ENCODE data around the gene TGFBR3. TPM values are rescaled to one million over a fixed set of nuclear protein-coding genes. Genes with fewer than 3 reads are reported as not detected.

The TGFBR3 gene
- total and polyA plus RNA-seq, 9 of the 15 experiments (the other 6 are each of a cell fraction or from before 2014, with no cell fraction given), result 3.6 to 32.4 (median 15.6) TPM

GRCh38 chr1:91699339-91699974 is 186.5 kb downstream of the TGFBR3 start:
- no peak for FAIRE-seq
- TF ChIP-seq RREB1 (CRISPR knock-in tag; IDR thresholded peaks at IDR 0.05) (no peak), SAP30 (IDR thresholded peaks at IDR 0.05; ENCODE audit: borderline replicate concordance, insufficient read depth, low read depth, low read length, poor library complexity, severe bottlenecking) (no peak), EWSR1 (IDR thresholded peaks at IDR 0.05; ENCODE audit: borderline replicate concordance, low read depth, partially characterized antibody) (no peak), ETS1 (conservative IDR thresholded peaks at IDR 0.05; ENCODE audit: control insufficient read depth, low read depth, low read length) (no peak), MYBL2 (IDR thresholded peaks at IDR 0.05; ENCODE audit: low read depth) (no peak), MYBL2 (CRISPR knock-in tag; IDR thresholded peaks at IDR 0.05; ENCODE audit: borderline replicate concordance) (no peak), BRF1 (IDR thresholded peaks at IDR 0.05; ENCODE audit: borderline replicate concordance, extremely low read depth, insufficient read length) (no peak), ELK1 (CRISPR knock-in tag; IDR thresholded peaks at IDR 0.05) (no peak), ZNF3 (CRISPR knock-in tag; IDR thresholded peaks at IDR 0.05) (no peak)
- Histone ChIP-seq H4K20me1 (replicated peaks; ENCODE audit: control insufficient read depth, insufficient read depth, low read length) (no peaks in the 10 kb centered on the region), H3K9me3 (replicated peaks; ENCODE audit: control insufficient read depth, insufficient read depth, low read depth, low read length) (no peaks in the 10 kb centered on the region), H3K4me1 (replicated peaks in 1 of 2; ENCODE audit: control insufficient read depth in 2 of 2, insufficient read depth in 2 of 2, low read length in 2 of 2) (peaks cover 5 to 8% of the 10 kb centered on the region in 2 experiments; a peak in 4 of 5 replicates), H3K4me3 (no peak overlapping the region), H3K4me2 (ENCODE audit: insufficient read depth, low read length) (no peak overlapping the region), H3K9me1 (ENCODE audit: control insufficient read depth, insufficient read depth, low read length) (no peaks in the 10 kb centered on the region), H3K36me3 (ENCODE audit: control insufficient read depth, insufficient read depth, low read length) (peaks cover 26% of the 10 kb centered on the region; the same call in 2 of the 3 replicates), H3K9ac (ENCODE audit: insufficient read depth in 1 of 2, low read depth in 2 of 2, low read length in 2 of 2) (no peak overlapping the region), H2AFZ (ENCODE audit: low read depth, low read length) (no peak overlapping the region), H3K27me3 (ENCODE audit: control insufficient read depth in 2 of 2, insufficient read depth in 2 of 2, low read length in 2 of 2) (no peaks in the 10 kb centered on the region), H3K27ac (ENCODE audit: extremely low read depth, low read depth, low read length) (no peak overlapping the region), H3K79me2 (ENCODE audit: control insufficient read depth, insufficient read depth, low read length) (no peaks in the 10 kb centered on the region)
- ChIA-PET CTCF (ENCODE audit: low intra/inter-chr PET ratio) (no interaction called here), POLR2A (interaction anchor here (0.6 to 1.3 kb wide), 4 partner anchors 15 to 927 kb away, joined by 3 to 5 read pairs (median 4); no protein-coding TSS in a partner anchor)
- BruUV-seq (replicated peaks), result no TSS peak
- in situ Hi-C loops (cut with MboI) (no loop called here), intact Hi-C loops (cut with micrococcal nuclease) (no loop called here)
- no peak for ATAC-seq
- WGBS (ENCODE audit: insufficient coverage, low coverage, missing lambda C conversion rate), result 70% methylated on average over 4 of the region's 4 CpGs
- no peak for DNase-seq (ENCODE audit: extremely low read depth in 1 of 4, low spot score in 3 of 4)
